ENCODE results near the gene NUMA1. TPM values are rescaled to one million over a fixed set of nuclear protein-coding genes. Genes with fewer than 3 reads are reported as not detected.

Gene NUMA1
- total RNA-seq, 1 donor from 2014 or later = 149 TPM

GRCh38 chr11:72067676-72068075 lies 12.7 kb downstream of the NUMA1 start:
- peak overlapping the region; percentile 43 for H3K27ac Mint-ChIP-seq
- H3K9me3 Mint-ChIP-seq = no peaks in the 10 kb centered on the region
- H3K27me3 Mint-ChIP-seq = no peaks in the 10 kb centered on the region
- intact Hi-C loops (cut with micrococcal nuclease) = no loop called here
- H3K4me1 Mint-ChIP-seq = peaks cover 46% of the 10 kb centered on the region
- H3K36me3 Mint-ChIP-seq (ENCODE audit: low read depth) = peaks cover 25% of the 10 kb centered on the region
- no peak overlapping the region for H3K4me3 Mint-ChIP-seq
- DNase-seq = no peak

- H3K36me3 Mint-ChIP-seq (ENCODE audit: low read depth) = peaks cover 28% of the 10 kb centered on the region
- H3K4me1 Mint-ChIP-seq = peaks cover 42% of the 10 kb centered on the region
- H3K27ac Mint-ChIP-seq = no peak overlapping the region
These were observed 13.1 kb downstream of the NUMA1 start for GRCh38 chr11:72067266-72067665.

GRCh38 chr11:72066855-72067254 lies 13.5 kb downstream of the NUMA1 start:
- Mint-ChIP-seq H3K27ac (no peak overlapping the region), H3K9me3 (no peaks in the 10 kb centered on the region)
- intact Hi-C loops (cut with micrococcal nuclease) = no loop called here

More at GRCh38 chr11:72067266-72067665, 13.1 kb downstream of the NUMA1 start:
- no peak for DNase-seq
- Mint-ChIP-seq H3K4me3 (no peak overlapping the region), H3K27me3 (no peaks in the 10 kb centered on the region), H3K9me3 (no peaks in the 10 kb centered on the region)
- intact Hi-C loops (cut with micrococcal nuclease) = no loop called here

GRCh38 chr11:72061739-72062396 lies 18.5 kb downstream of the NUMA1 start:
- Mint-ChIP-seq H3K4me3 (no peak overlapping the region), H3K27me3 (no peaks in the 10 kb centered on the region), H3K4me1 (peaks cover 12% of the 10 kb centered on the region), H3K9me3 (no peaks in the 10 kb centered on the region), H3K27ac (peak overlapping the region; percentile 7), H3K36me3 (ENCODE audit: low read depth) (peaks cover 20% of the 10 kb centered on the region)
- intact Hi-C loops (cut with micrococcal nuclease) = no loop called here
- no peak for DNase-seq

More at GRCh38 chr11:72066855-72067254, 13.5 kb downstream of the NUMA1 start:
- H3K27me3 Mint-ChIP-seq = no peaks in the 10 kb centered on the region
- H3K36me3 Mint-ChIP-seq (ENCODE audit: low read depth) = peaks cover 31% of the 10 kb centered on the region
- no peak overlapping the region for H3K4me3 Mint-ChIP-seq
- H3K4me1 Mint-ChIP-seq = peaks cover 40% of the 10 kb centered on the region
- DNase-seq = no peak

- H3K27me3 Mint-ChIP-seq = no peaks in the 10 kb centered on the region
- intact Hi-C loops (cut with micrococcal nuclease) = no loop called here
- H3K36me3 Mint-ChIP-seq (ENCODE audit: low read depth) = peaks cover 20% of the 10 kb centered on the region
- peaks cover 12% of the 10 kb centered on the region for H3K4me1 Mint-ChIP-seq
- no peaks in the 10 kb centered on the region for H3K9me3 Mint-ChIP-seq
- no peak for DNase-seq
- H3K27ac Mint-ChIP-seq = no peak overlapping the region
- H3K4me3 Mint-ChIP-seq = no peak overlapping the region
These were observed 21.8 kb downstream of the NUMA1 start for GRCh38 chr11:72058416-72059034.

- DNase-seq = no peak
- H3K4me3 Mint-ChIP-seq = no peak overlapping the region
- H3K27ac Mint-ChIP-seq = no peak overlapping the region
- no peaks in the 10 kb centered on the region for H3K9me3 Mint-ChIP-seq
- intact Hi-C loops (cut with micrococcal nuclease) = no loop called here
- H3K27me3 Mint-ChIP-seq = no peaks in the 10 kb centered on the region
- H3K36me3 Mint-ChIP-seq (ENCODE audit: low read depth) = peaks cover 12% of the 10 kb centered on the region
- peaks cover 8% of the 10 kb centered on the region for H3K4me1 Mint-ChIP-seq
These were observed 31.4 kb downstream of the NUMA1 start for GRCh38 chr11:72048766-72049460.

GRCh38 chr11:72045849-72046248 lies 34.5 kb downstream of the NUMA1 start:
- no peak overlapping the region for H3K4me3 Mint-ChIP-seq
- peaks cover 27% of the 10 kb centered on the region for H3K4me1 Mint-ChIP-seq
- no peak overlapping the region for H3K27ac Mint-ChIP-seq
- no peak for DNase-seq
- intact Hi-C loops (cut with micrococcal nuclease) = no loop called here
- no peaks in the 10 kb centered on the region for H3K27me3 Mint-ChIP-seq
- H3K9me3 Mint-ChIP-seq = no peaks in the 10 kb centered on the region
- H3K36me3 Mint-ChIP-seq (ENCODE audit: low read depth) = peaks cover 12% of the 10 kb centered on the region

GRCh38 chr11:72042064-72042745 lies 38.1 kb downstream of the NUMA1 start:
- no peak overlapping the region for H3K4me3 Mint-ChIP-seq
- no peaks in the 10 kb centered on the region for H3K9me3 Mint-ChIP-seq
- H3K27me3 Mint-ChIP-seq = no peaks in the 10 kb centered on the region
- DNase-seq = no peak
- H3K36me3 Mint-ChIP-seq (ENCODE audit: low read depth) = peaks cover 6% of the 10 kb centered on the region
- H3K27ac Mint-ChIP-seq = no peak overlapping the region
- intact Hi-C loops (cut with micrococcal nuclease) = no loop called here
- H3K4me1 Mint-ChIP-seq = peaks cover 27% of the 10 kb centered on the region

- intact Hi-C loops (cut with micrococcal nuclease) = loop anchor here (1.0 to 2.0 kb wide), 2 partner anchors 61 to 71 kb away; partner anchors contain the start of gene ANAPC15
- H3K9me3 Mint-ChIP-seq = no peaks in the 10 kb centered on the region
- DNase-seq = peak; percentile 81
- H3K36me3 Mint-ChIP-seq (ENCODE audit: low read depth) = peaks cover 10% of the 10 kb centered on the region
- peaks cover 33% of the 10 kb centered on the region for H3K4me1 Mint-ChIP-seq
- H3K27me3 Mint-ChIP-seq = no peaks in the 10 kb centered on the region
- no peak overlapping the region for H3K27ac Mint-ChIP-seq
- no peak overlapping the region for H3K4me3 Mint-ChIP-seq
These were observed 38.8 kb downstream of the NUMA1 start for GRCh38 chr11:72041364-72042063.

GRCh38 chr11:72040491-72041363 lies 39.6 kb downstream of the NUMA1 start:
- no peaks in the 10 kb centered on the region for H3K27me3 Mint-ChIP-seq
- DNase-seq = peak; percentile 90
- H3K9me3 Mint-ChIP-seq = no peaks in the 10 kb centered on the region
- H3K4me1 Mint-ChIP-seq = peaks cover 38% of the 10 kb centered on the region
- no peak overlapping the region for H3K27ac Mint-ChIP-seq
- no peak overlapping the region for H3K4me3 Mint-ChIP-seq
- H3K36me3 Mint-ChIP-seq (ENCODE audit: low read depth) = peaks cover 13% of the 10 kb centered on the region
- intact Hi-C loops (cut with micrococcal nuclease) = loop anchor here (1.0 to 2.0 kb wide), 4 partner anchors 40 to 183 kb away; partner anchors contain the start of genes ANAPC15, LRRC51 and NUMA1

- Mint-ChIP-seq H3K36me3 (ENCODE audit: low read depth) (peaks cover 19% of the 10 kb centered on the region), H3K4me1 (peaks cover 39% of the 10 kb centered on the region), H3K27ac (no peak overlapping the region), H3K9me3 (no peaks in the 10 kb centered on the region), H3K27me3 (no peaks in the 10 kb centered on the region), H3K4me3 (no peak overlapping the region)
- peak; percentile 66 for DNase-seq
- intact Hi-C loops (cut with micrococcal nuclease) = loop anchor here (1.0 to 2.0 kb wide), 3 partner anchors 40 to 183 kb away; partner anchors contain the start of genes ANAPC15, LRRC51 and NUMA1
These were observed 40.4 kb downstream of the NUMA1 start for GRCh38 chr11:72039856-72040401.

GRCh38 chr11:72039031-72039855 lies 41.1 kb downstream of the NUMA1 start:
- no peak overlapping the region for H3K27ac Mint-ChIP-seq
- H3K4me3 Mint-ChIP-seq = no peak overlapping the region
- peaks cover 19% of the 10 kb centered on the region for H3K36me3 Mint-ChIP-seq (ENCODE audit: low read depth)
- H3K27me3 Mint-ChIP-seq = no peaks in the 10 kb centered on the region
- intact Hi-C loops (cut with micrococcal nuclease) = no loop called here
- H3K9me3 Mint-ChIP-seq = no peaks in the 10 kb centered on the region
- no peak for DNase-seq
- peaks cover 37% of the 10 kb centered on the region for H3K4me1 Mint-ChIP-seq
